Glomerular endothelial cell (primary cell): ENCODE measurements around the gene TAOK1. TPM values are rescaled to one million over a fixed set of nuclear protein-coding genes. Genes with fewer than 3 reads are reported as not detected.
"Not testable (repeated sequence)": the region's sequence is repeated elsewhere in the genome, so short reads cannot be mapped to it uniquely, and the experiment has no call there.

Experiments used
- DNase-seq: peaks from one replicate; pipeline ENCODE4 v3.0.0-alpha.2; 2011; ENCODE audit warnings: low read depth, low spot score; ENCODE audit errors: extremely low read depth
- total RNA-seq: library from RNA; depleted of rRNA; stranded (reverse); fragments of >200 nt; gene quantifications from 2 replicates; pipeline ENCODE4 v1.2.3, GENCODE V29; 2015

Gene TAOK1
- total RNA-seq: 48.8 and 60.1 TPM in 2 replicates

DNA sequence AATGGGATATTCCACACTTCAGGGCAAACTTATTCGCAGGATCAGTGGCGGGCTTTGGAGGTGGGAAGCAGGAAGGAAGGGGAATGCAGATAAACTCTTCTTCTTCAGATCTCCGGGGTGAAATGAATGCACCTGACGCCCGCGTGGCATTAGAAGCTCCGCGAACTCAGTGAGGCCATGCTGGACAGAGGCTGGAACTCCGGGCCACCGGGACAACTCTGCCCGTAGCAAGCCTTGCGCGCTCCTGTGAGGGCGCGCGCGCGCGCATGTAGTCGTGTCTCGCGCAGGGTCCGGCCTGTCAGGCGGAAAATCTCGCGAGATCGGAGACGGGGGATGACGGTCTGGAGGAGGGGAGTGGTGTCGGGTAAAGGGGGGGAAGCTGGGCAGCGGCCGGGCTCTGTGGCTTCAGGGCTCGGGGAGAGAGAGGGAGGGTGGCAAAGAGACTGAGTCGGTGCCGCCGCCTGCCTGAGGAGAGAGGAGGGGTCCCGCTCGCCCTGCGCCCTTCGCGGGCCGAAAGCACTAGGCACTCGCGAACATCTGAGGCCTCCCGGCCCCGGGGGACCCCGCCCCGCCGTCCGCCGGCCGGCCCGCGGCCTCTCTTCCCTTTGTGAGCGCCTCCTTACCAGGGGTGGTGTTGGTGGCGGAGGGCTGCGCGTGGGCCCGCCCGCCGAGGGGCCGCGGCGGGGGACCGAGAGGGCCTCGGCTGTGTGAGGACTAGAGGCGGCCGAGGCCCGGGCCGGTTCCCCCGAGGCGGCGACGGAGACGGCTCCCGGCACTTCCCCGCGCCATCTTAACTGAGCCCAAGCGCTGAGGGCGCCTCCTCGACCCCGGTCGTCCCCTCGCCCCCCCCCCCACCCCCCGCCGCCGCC, at the start of gene TAOK1:
Gene TAOK1, plus strand, starts transcription at position 382 of the 869 bp plus-strand sequence. CDS start 61,186 bp downstream, outside the sequence.
- peak; percentile 81 for DNase-seq

GRCh38 chr17:29341726-29342125, 48.4 kb upstream of the TAOK1 start:
- DNase-seq: no peak

DNA sequence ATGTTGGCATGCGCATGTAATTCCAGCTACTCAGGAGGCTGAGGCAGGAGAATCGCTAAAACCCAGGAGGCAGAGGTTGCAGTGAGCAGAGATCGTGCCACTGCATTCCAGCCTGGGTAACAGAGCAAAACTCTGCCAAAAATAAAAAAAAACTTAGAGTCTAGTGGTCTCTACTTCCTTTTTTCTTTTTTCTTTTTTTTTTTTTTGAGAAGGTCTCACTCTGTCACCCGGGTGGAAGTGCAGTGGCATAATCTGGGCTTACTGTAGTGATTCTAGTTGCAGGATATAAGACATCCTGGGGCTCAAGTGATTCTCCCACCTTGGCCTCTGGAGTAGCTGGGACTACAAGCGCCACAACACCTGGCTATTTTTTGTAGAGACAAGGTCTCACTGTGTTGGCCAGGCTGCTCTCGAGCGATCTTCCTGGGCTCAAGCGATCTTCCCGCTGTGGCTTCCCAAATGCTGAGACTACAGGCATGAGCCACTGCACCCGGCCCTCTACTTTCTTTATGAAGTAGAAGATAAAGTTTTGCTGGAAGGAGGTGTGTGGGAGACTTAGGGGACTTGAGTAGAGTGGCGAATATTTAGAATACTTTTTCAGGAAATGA, 47.9 kb upstream of the TAOK1 start:
- DNase-seq: no peak

DNA sequence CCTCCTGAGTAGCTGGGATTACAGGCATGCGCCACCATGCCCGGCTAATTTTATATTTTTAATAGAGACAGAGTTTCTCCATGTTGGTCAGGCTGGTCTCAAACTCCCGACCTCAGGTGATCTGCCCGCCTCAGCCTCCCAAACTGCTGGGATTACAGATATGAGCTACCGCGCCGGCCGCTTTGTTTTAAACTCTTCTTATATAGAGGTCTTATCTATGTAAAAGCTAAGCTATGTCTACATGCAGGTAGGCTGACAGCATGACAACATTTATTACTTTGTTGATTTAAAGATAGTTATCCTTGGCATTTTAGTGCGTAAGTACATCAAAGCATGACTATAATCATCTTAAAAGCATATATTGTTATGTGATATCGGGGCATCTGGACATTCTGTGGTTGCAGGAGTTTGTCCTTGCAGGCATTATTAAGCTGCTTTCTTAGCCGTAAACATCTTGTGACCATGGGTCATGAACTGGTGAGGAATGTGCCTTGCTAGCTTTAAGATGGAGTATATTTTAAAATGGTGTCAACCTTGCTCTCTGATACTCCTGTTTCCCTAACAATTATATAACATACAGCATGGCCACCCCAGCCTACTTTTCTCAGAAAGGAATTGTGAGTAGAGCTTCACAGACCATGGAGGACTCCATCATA, 45.8 kb upstream of the TAOK1 start:
- DNase-seq: no peak

- DNase-seq: no peak
Observed at GRCh38 chr17:29345066-29345465, 45.1 kb upstream of the TAOK1 start.

GRCh38 chr17:29345470-29345869, 44.7 kb upstream of the TAOK1 start:
- DNase-seq: not testable (repeated sequence)

GRCh38 chr17:29346462-29346861, 43.7 kb upstream of the TAOK1 start:
- no peak for DNase-seq

DNA sequence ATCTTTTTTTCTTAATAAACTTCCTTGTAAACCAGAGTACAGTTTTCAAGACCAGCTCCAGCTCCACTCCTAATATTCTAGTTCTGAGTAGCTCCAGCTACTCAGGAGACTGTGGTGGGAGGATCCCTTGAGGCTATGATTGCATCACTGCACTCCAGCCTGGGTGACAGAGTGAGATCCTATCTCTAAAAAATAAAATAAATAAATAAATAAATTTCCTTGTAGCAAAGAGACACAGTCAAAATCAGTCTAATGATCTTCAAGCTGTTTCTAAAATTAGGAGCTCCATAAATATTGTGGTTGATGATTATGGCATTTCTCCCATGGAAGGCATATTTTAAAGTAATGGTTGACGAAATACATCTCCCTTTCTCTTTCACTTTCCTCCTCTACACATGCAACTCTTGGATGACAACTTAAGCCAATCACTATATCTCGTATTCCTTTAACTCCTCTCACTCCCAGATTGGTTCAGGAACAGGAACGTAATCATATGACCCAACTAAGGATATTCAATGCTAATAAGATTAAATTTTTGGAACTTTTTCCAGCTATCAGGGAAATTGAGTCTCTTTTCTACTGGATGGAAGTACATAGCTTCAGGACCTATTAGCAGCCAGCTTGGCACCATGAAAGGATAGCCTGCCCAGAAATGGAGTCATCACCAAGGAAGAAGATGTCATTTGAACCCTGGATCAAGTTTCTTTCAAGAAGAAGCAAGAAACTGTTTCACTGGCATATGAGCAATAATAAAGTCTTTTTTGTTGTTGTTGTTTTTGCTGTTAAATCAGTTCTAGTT, 42.1 kb upstream of the TAOK1 start:
- no peak for DNase-seq

DNA sequence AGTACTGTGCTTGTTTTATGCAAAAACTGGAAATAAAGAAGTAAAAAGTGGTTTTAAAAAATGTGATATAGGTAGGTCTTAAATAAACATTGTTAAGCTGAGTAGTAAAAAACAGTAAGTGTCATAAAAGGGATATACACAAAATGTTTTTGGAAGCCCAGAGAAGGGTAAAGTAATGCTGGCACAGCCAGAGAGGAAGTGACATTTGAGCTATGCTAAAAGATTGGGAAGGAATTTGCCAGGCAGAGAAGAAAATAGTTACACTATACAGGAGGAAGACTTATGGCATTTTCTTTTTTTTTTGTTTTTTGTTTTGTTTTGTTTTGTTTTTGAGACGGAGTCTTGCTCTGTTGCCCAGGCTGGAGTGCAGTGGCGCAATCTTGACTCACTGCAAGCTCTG, 40.8 kb upstream of the TAOK1 start:
- no peak for DNase-seq

- DNase-seq: no peak
Observed at GRCh38 chr17:29352146-29352545, 38.0 kb upstream of the TAOK1 start.

DNA sequence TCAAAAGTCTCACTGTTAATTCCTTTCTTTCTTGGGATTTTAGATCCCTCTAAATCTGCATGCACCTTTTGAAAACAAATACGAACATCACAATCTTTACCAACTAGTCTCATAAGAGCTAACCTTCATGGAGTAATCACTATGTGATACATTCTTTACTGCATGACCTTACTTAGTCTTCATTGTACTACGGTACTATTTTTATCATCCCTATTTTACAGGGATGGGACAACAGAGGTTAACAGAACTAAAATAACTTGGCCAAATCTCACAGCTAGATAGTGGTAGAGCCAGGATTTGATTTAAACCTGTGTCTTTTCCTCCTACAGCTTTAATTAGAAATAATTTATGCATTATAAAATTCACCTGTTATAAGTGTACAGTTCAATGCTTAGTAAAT, 32.9 kb upstream of the TAOK1 start:
- no peak for DNase-seq

DNA sequence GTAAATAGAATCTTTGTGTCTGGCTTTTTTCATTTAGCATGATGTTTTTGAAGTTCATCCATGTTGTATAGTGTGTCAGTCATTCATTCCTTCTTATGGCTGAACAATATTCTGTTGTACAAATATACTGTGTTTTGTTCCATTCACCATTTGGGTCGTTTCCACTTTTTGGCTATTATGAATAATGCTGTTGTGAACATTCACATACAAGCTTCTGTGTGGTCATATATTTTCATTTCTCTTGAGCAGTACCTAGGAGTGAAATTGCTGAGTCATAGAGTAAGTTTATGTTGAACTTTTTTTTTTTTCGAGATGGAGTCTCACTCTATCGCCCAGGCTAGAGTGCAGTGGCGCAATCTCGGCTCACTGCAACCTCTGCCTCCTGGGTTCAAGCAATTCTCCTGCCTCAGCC, 32.3 kb upstream of the TAOK1 start:
- DNase-seq: no peak

DNA sequence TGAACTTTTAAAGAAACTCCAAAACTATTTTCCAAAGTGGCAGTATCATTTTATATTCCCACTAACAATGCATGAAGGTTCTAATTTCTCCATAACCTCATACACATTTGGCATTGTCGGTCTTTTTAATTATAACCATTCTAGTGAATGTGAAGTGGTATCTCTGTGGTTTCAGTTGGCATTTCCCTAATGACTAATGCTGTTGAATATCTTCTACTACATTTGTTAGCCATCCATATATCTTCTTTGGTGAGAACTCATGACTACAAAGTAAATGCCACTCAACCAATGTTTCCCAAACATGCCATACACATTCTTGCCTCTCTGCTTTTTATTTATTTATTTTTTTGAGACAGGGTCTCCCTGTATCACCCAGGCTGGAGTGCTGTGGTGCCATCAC, 31.7 kb upstream of the TAOK1 start:
- DNase-seq: no peak

DNA sequence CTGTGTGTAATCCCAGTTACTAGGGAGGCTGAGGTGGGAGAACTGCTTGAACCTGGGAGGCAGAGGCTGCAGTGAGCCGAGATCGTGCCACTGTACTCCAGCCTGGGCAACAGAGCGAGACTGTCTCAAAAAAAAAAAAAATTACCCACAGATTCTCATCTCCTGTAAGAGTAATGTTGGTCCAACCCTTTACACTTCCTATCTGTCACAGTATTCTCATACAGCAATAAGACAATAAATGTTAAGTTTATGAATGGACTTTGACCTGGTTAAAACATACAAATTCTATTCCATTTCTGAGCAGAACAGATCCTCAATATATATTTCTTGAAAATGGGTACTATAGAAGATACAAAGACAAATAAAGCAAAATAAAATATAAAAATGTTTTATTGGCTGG, 30.4 kb upstream of the TAOK1 start:
- no peak for DNase-seq

- no peak for DNase-seq
Observed at GRCh38 chr17:29363716-29364115, 26.4 kb upstream of the TAOK1 start.

GRCh38 chr17:29364691-29365090, 25.5 kb upstream of the TAOK1 start:
- DNase-seq: no peak

- no peak for DNase-seq
Observed at GRCh38 chr17:29368161-29368560, 22.0 kb upstream of the TAOK1 start.

DNA sequence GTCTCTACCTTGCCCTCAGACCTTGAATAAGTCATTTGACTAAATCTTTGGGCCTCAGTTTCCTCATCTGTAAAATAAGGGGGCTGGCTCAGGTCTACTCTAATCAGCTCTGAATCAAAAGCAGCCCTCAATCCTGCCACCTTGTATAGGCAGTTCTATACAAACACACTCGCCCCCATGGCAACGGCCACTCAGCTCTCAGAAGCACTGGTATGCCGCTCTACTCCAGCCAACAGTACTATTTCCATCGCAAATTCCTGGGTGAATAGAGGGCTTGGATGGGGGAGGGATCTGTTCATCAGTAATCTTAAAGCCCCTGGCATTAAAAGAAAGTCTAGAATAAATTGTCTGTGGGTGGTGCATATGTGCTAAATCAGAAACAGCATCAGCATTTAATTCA, 21.2 kb upstream of the TAOK1 start:
- DNase-seq: no peak

- DNase-seq: peak; percentile 75
Observed at GRCh38 chr17:29369831-29370735, 20.1 kb upstream of the TAOK1 start.
